Psoas muscle (tissue), 8 donors: ENCODE measurements around the gene SPATA31C2. TPM values are rescaled to one million over a fixed set of nuclear protein-coding genes. Genes with fewer than 3 reads are reported as not detected.

ENCODE experiments used
- ATAC-seq, 4 donors: fragments of 200-7000 bp; cut with Tn5 transposase; one replicate each; pipeline ENCODE4 v1.9.1; 2020; ENCODE audit warnings: moderate library complexity in 3 of 4, mild to moderate bottlenecking in 2 of 4
- DNase-seq, 2 donors: peaks; one replicate each; pipeline ENCODE4 v3.0.0-alpha.2; 2020
- H3K27ac ChIP-seq: fragments of 200-600 bp; one replicate; pipeline ENCODE4 v1.8.0; 2022
- H3K27me3 ChIP-seq, 3 donors: fragments of 200-600 bp in 1 of 3; one replicate each; pipeline versions ENCODE4 v1.6.1 to v1.8.0; 2013 to 2022; ENCODE audit warnings: low read length in 2 of 3, mild to moderate bottlenecking in 2 of 3, moderate library complexity in 1 of 3; ENCODE audit not compliant: insufficient read depth in 3 of 3
- H3K36me3 ChIP-seq, 2 donors: fragments of 200-600 bp in 1 of 2; one replicate each; pipeline versions ENCODE4 v1.6.1 to v1.8.0; 2013 to 2022; ENCODE audit warnings: low read depth in 1 of 2, mild to moderate bottlenecking in 1 of 2, moderate library complexity in 1 of 2; ENCODE audit not compliant: insufficient read depth in 1 of 2
- H3K4me1 ChIP-seq: fragments of 200-600 bp; one replicate; pipeline ENCODE4 v1.8.0; 2022
- H3K4me3 ChIP-seq: fragments of 200-600 bp; one replicate; pipeline ENCODE4 v1.8.0; 2022; ENCODE audit warnings: mild to moderate bottlenecking
- H3K9me3 ChIP-seq: fragments of 200-600 bp; one replicate; pipeline ENCODE4 v1.8.0; 2022
- WGBS, 3 donors: extraction: QIAGEN DNeasy Blood & Tissue Kit; methylation state at CpG; one replicate each; pipeline versions ENCODE4 v1.1.6 to v1.1.7; 2013; 5-methylcytosine and 5-hydroxymethylcytosine counted together
- intact Hi-C, 2 donors: fragments of 100-400 bp; cut with DNase I; formaldehyde crosslinking; loops; one replicate each; pipeline versions ENCODE4 v1.11.0 to v1.14.2; 2022
- polyA plus RNA-seq, 3 donors: library from polyadenylated mRNA; stranded (reverse); fragments of 200-250 nt; gene quantifications; one replicate each; pipeline ENCODE4 v1.2.3, GENCODE V29; 2013
- total RNA-seq, 4 donors: library from RNA; stranded (reverse); fragmentation: NEBNext Ultra II Directional in 2 of 4; extraction: Animal tissue kit (Norgen Biotek cat#: 25700) in 2 of 4; gene quantifications; one replicate each; pipeline versions ENCODE4 v1.2.1 to v1.2.4, GENCODE V29; 2021 to 2023
- TF ChIP-seq, protein P1 (sequence below): fragments of 200-600 bp; IDR thresholded peaks from one replicate; pipeline ENCODE4 v1.8.0; 2022; ENCODE audit warnings: antibody characterized with exemption
- donor health status: healthy with polysubstance abuse.
- donor health status: DM: no; HTN: no; CAD: no; lungs with moderate emphysema.
- donor health status: Bipolar disorder and iron deficiency.
- donor health status: healthy.
- donor health status: DM: yes; HTN: yes; CAD: no.
- donor health status: DM: no; HTN: no; CAD: no.
- donor health status: DM: no; HTN: no; CAD: no.
- donor health status: DM: yes; HTN: yes; CAD: no.

Gene SPATA31C2
- total and polyA plus RNA-seq, 7 donors, result not detected

DNA sequence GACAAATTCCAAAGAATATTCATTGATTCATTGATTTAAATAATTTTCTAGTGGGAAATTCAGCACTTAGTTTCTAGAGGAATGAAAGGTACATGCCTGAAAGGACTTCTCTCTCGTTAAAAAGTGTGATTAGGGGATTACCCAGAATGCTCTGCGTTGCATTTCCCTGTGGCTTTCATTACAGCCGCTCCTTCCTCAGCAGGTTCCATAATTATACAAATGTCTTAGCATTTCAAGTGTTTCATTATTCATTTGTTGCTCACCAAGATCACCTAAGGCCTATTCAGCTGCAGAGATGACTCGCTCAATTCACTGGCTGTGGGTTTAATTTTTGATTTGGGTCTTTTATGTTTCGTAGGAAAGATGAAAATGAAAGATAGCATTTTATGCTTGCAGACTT lies 52.8 kb downstream of the SPATA31C2 start:
- 89 to 92% (median 90%) methylated on average over 5 of the region's 5 CpGs for WGBS, 3 donors
- H3K27me3 ChIP-seq, result no peaks in the 10 kb centered on the region
- H3K4me1 ChIP-seq, result no peaks in the 10 kb centered on the region
- TF ChIP-seq, protein P1, sequence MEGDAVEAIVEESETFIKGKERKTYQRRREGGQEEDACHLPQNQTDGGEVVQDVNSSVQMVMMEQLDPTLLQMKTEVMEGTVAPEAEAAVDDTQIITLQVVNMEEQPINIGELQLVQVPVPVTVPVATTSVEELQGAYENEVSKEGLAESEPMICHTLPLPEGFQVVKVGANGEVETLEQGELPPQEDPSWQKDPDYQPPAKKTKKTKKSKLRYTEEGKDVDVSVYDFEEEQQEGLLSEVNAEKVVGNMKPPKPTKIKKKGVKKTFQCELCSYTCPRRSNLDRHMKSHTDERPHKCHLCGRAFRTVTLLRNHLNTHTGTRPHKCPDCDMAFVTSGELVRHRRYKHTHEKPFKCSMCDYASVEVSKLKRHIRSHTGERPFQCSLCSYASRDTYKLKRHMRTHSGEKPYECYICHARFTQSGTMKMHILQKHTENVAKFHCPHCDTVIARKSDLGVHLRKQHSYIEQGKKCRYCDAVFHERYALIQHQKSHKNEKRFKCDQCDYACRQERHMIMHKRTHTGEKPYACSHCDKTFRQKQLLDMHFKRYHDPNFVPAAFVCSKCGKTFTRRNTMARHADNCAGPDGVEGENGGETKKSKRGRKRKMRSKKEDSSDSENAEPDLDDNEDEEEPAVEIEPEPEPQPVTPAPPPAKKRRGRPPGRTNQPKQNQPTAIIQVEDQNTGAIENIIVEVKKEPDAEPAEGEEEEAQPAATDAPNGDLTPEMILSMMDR, result no peak
- no peak for DNase-seq
- no peak overlapping the region for H3K4me3 ChIP-seq
- intact Hi-C loops, result no loop called here
- no peaks in the 10 kb centered on the region for H3K36me3 ChIP-seq
- H3K9me3 ChIP-seq, result no peaks in the 10 kb centered on the region
- no peak for ATAC-seq
- no peak overlapping the region for H3K27ac ChIP-seq

DNA sequence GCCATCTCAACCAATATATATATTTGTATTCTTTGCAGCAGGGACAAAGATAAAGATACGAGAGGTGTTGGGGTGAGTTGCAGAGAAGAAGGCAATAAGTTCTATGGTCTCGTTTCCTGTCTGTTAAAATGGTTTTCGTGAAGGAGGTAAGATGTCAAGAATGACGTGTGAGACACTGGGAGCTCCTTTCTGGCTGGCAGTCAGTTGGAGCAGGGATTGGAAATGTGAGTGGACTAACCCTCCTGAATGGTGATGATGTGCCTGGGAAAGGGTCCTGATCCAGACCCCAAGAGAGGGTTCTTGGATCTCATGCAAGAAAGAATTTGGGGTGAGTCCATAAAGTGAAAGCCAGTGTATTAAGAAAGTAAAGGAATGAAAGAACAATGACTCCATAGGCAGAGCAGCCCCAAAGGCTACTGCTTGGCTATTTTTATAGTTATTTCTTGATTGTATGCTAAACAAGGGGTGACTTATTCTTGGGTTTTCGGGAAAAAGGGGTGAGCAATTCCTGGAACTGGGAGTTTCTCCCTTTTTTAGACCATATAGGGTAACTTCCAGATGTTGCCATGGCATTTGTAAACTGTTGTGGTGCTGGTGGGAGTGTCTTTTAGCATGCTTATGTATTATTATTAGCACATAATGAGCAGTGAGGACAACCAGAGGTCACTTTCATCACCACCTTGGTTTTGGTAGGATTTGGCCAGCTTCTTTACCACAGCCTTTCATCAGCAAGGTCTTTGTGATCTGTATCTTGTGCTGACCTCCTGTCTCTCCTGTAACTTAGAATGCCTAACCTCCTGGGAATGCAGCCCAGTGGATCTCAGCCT lies 53.7 kb downstream of the SPATA31C2 start:
- no peaks in the 10 kb centered on the region for H3K36me3 ChIP-seq
- TF ChIP-seq, protein P1, result no peak
- WGBS, 3 donors, result 76 to 80% (median 76%) methylated on average over 5 of the region's 5 CpGs
- H3K4me3 ChIP-seq, result no peak overlapping the region
- DNase-seq, result no peak
- H3K9me3 ChIP-seq, result no peaks in the 10 kb centered on the region
- no peaks in the 10 kb centered on the region for H3K4me1 ChIP-seq
- no peak for ATAC-seq
- intact Hi-C loops, result no loop called here
- no peaks in the 10 kb centered on the region for H3K27me3 ChIP-seq
- H3K27ac ChIP-seq, result no peak overlapping the region

Other genes with a start within 250 kb of the SPATA31C2 start
- not detected for gene SPATA31C1, start 220.5 kb downstream of the SPATA31C2 start, total RNA-seq
- not detected for gene SPATA31C1, start 220.5 kb downstream of the SPATA31C2 start, polyA plus RNA-seq
- gene CDK20, start 163.9 kb downstream of the SPATA31C2 start, total RNA-seq, result 1 to 10 TPM; 1.1 to 3.0 (median 1.5) TPM
- gene CDK20, start 163.9 kb downstream of the SPATA31C2 start, polyA plus RNA-seq, result 1 to 10 TPM; 2.0 to 3.3 (median 2.1) TPM
- gene SPIN1, start 250.0 kb upstream of the SPATA31C2 start, total RNA-seq, result 10 to 100 TPM in 2 of 4 donors, 1 to 10 TPM in 2; 4.1 to 17.2 (median 9.4) TPM
- 1 to 10 TPM; 2.5 to 9.2 (median 3.7) TPM for gene SPIN1, start 250.0 kb upstream of the SPATA31C2 start, polyA plus RNA-seq